ENCODE measurements around the gene TUBGCP5. TPM values are rescaled to one million over a fixed set of nuclear protein-coding genes. Genes with fewer than 3 reads are reported as not detected.

The TUBGCP5 gene
- total RNA-seq, 1 donor from 2014 or later, result 22.8 TPM

- peaks cover 8% of the 10 kb centered on the region for H3K27me3 Mint-ChIP-seq (ENCODE audit: low read depth)
- no peaks in the 10 kb centered on the region for H3K36me3 Mint-ChIP-seq (ENCODE audit: low read depth)
- no peaks in the 10 kb centered on the region for H3K9me3 Mint-ChIP-seq
Observed at GRCh38 chr15:22952796-22953579, 86.4 kb downstream of the TUBGCP5 start.

DNA sequence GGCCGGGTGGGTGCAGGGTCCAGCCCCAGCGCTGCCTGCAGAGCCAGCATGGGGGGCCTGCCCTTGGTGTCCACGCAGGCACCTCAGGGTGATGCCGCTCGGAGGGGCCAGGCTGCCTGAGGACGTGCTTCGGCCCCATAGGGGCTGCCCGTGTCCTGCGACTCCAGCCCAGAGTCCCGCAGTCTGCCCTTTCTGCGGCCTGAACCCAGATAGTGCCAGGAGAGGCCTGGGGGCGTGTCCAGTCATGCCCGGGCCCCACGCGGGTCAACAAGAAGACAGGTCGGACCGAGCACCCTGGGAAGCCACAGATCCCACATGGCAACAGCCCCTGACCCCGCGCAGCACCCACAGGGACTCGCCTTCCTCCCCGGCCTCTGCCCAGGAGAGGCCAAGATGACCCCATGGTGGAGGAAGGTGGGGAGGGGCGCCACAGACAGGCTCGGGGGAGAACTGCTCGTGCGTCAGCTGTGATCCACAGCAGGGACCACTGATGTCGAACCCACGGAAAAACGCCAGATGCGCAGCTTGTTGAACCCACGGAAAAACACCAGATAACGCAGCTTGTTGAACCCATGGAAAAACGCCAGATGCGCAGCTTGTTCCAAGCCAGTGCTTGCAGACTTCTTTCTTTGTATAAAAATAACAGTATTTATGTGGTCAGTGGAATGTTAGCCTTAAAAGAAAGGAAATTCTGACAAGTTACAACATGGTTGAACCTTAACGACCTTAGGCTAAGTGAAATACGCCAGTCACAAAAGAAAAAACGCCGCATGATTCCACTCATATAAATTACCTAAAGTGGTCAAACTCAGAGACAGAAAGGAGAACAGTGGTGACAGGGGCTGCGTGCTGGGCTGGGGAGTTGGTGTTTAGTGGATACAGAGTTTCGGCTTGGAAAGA is 87.7 kb downstream of the TUBGCP5 start:
- intact Hi-C loops (cut with micrococcal nuclease), result loop anchor here (10.0 kb wide), 1 partner anchor 97 kb away; no protein-coding TSS in a partner anchor
- Mint-ChIP-seq H3K27me3 (ENCODE audit: low read depth) (peaks cover 8% of the 10 kb centered on the region), H3K9me3 (no peaks in the 10 kb centered on the region), H3K36me3 (ENCODE audit: low read depth) (no peaks in the 10 kb centered on the region), H3K4me1 (ENCODE audit: low read depth) (peaks cover 9% of the 10 kb centered on the region), H3K4me3 (ENCODE audit: low read depth) (no peak overlapping the region), H3K27ac (no peak overlapping the region)
- DNase-seq (ENCODE audit: low spot score), result no peak

More at GRCh38 chr15:22952796-22953579, 86.4 kb downstream of the TUBGCP5 start:
- peaks cover 9% of the 10 kb centered on the region for H3K4me1 Mint-ChIP-seq (ENCODE audit: low read depth)
- no peak overlapping the region for H3K27ac Mint-ChIP-seq
- intact Hi-C loops (cut with micrococcal nuclease), result loop anchor here (10.0 kb wide), 1 partner anchor 98 kb away; no protein-coding TSS in a partner anchor
- H3K4me3 Mint-ChIP-seq (ENCODE audit: low read depth), result no peak overlapping the region
- DNase-seq (ENCODE audit: low spot score), result no peak

DNA sequence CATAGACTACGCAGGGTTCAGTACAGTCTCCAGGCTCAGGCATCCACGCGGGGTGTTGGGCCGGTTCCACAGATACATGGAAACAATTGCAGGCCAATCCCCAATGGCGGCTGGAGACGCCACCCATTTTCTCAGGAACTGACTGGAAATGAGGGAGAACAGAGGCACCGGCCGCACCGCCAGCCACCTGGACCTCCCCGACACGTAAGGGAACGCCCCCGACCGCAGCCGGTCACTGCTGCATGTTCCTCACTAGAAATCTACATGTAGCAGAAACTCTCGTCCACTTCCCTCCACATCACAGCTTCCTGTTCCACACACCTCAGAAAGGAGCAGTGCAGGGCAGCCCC is 88.4 kb downstream of the TUBGCP5 start:
- Mint-ChIP-seq H3K36me3 (ENCODE audit: low read depth) (no peaks in the 10 kb centered on the region), H3K4me1 (ENCODE audit: low read depth) (peaks cover 9% of the 10 kb centered on the region), H3K4me3 (ENCODE audit: low read depth) (no peak overlapping the region), H3K9me3 (no peaks in the 10 kb centered on the region), H3K27me3 (ENCODE audit: low read depth) (peaks cover 8% of the 10 kb centered on the region), H3K27ac (no peak overlapping the region)
- no peak for DNase-seq (ENCODE audit: low spot score)
- intact Hi-C loops (cut with micrococcal nuclease), result loop anchor here (10.0 kb wide), 1 partner anchor 96 kb away; no protein-coding TSS in a partner anchor

DNA sequence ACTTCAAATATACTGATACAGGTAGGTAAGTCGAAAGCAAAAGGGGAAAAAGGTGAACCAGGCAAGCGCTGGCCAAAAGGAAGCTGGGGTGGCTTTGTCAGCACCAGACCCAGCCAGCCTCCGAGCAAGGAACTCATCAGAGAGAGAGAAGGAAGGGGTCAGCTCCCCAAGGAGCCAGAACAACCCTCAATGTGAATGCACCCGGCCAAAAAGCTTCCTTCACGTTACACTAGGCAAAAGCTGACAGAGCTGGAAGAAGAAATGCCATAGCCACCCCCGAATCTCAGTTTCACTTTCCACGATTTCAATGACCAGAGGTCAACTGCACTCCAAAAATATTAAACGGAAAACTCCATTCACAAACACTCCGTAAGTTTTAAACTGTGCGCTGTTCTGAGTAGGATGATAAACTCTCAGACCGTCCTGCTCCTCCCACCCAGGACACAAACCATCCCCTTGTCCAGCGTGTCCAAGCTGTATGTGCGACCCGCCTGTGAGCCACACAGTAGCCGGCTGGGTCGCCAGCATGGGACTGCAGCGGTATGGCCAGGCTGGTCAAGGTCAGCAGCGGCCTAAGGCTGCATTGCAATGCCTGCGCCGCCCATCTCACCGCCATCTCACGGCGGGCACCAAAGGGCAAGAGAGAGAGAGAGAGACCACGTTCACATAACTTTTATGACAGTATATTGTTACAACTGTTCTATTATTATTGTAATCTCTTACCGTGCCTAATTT is 88.9 kb downstream of the TUBGCP5 start:
- no peak overlapping the region for H3K4me3 Mint-ChIP-seq (ENCODE audit: low read depth)
- H3K4me1 Mint-ChIP-seq (ENCODE audit: low read depth), result peaks cover 9% of the 10 kb centered on the region
- no peaks in the 10 kb centered on the region for H3K9me3 Mint-ChIP-seq

More for the DNA sequence above, 88.9 kb downstream of the TUBGCP5 start:
- intact Hi-C loops (cut with micrococcal nuclease), result loop anchor here (10.0 kb wide), 1 partner anchor 96 kb away; no protein-coding TSS in a partner anchor
- Mint-ChIP-seq H3K27ac (no peak overlapping the region), H3K36me3 (ENCODE audit: low read depth) (no peaks in the 10 kb centered on the region), H3K27me3 (ENCODE audit: low read depth) (peaks cover 8% of the 10 kb centered on the region)
- no peak for DNase-seq (ENCODE audit: low spot score)

Other genes with a start within 250 kb of the TUBGCP5 start
- gene NIPA2, start 200.9 kb downstream of the TUBGCP5 start, total RNA-seq, result 60.1 and 65.3 TPM in 2 replicates
- 52.7 and 53.1 TPM in 2 replicates for gene CYFIP1, start 59.2 kb downstream of the TUBGCP5 start, total RNA-seq
- gene GOLGA6L1, start 97.3 kb upstream of the TUBGCP5 start, total RNA-seq, result not detected in 2 replicates

All from activated T-helper 2 cell treated with anti-CD3 and anti-CD28 coated beads, Interferon-gamma antibody, Interleukin-2, Interleukin-4, amounts not matched to agents 10 μg/mL and 5 μg/mL and 100 μg/mL, durations not matched to agents 14 hours and 24 hours and 36 hours (primary cell).